ENCODE data around the gene CNTNAP2.

DNA sequence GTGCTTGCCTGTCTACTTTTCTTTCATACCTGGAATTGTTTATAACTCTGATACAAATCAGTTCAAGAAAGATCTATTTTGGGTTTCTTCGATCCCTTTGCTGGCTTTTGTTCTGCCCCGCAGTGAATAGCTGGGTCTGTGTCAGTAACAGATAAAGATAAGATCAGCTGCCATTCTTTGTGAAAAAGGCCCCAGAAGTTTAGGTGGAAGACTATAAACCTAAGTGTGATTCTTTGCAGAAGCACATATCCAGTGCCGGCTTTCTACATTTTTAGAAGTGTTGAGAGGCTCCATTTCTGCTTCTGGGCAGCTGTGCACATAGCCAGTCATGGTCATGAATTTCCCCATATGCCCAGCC is 1787.6 kb downstream of the CNTNAP2 start:
- TF ChIP-seq BHLHE40 (IDR thresholded peaks at IDR 0.05; ENCODE audit: borderline replicate concordance) (no peak), FOXM1 (IDR thresholded peaks at IDR 0.05; ENCODE audit: borderline replicate concordance) (no peak), HDGF (IDR thresholded peaks at IDR 0.05; ENCODE audit: borderline replicate concordance) (no peak), FOXK2 (IDR thresholded peaks at IDR 0.05) (no peak), L3MBTL2 (conservative IDR thresholded peaks at IDR 0.05) (no peak), TARDBP (IDR thresholded peaks at IDR 0.05) (no peak), SP1 (IDR thresholded peaks at IDR 0.05) (no peak), ARNT (IDR thresholded peaks at IDR 0.05) (no peak), ELF4 (IDR thresholded peaks at IDR 0.05) (no peak), SUZ12 (IDR thresholded peaks at IDR 0.05) (no peak), ZNF384 (IDR thresholded peaks at IDR 0.05) (no peak)
